ENCODE measurements around the gene TRIM41. TPM values are rescaled to one million over a fixed set of nuclear protein-coding genes. Genes with fewer than 3 reads are reported as not detected.

The TRIM41 gene
- total and polyA plus RNA-seq, 9 of the 15 experiments (the other 6 are each of a cell fraction or from before 2014, with no cell fraction given): 1.8 to 47.6 (median 20.9) TPM

- TF ChIP-seq, protein P1, sequence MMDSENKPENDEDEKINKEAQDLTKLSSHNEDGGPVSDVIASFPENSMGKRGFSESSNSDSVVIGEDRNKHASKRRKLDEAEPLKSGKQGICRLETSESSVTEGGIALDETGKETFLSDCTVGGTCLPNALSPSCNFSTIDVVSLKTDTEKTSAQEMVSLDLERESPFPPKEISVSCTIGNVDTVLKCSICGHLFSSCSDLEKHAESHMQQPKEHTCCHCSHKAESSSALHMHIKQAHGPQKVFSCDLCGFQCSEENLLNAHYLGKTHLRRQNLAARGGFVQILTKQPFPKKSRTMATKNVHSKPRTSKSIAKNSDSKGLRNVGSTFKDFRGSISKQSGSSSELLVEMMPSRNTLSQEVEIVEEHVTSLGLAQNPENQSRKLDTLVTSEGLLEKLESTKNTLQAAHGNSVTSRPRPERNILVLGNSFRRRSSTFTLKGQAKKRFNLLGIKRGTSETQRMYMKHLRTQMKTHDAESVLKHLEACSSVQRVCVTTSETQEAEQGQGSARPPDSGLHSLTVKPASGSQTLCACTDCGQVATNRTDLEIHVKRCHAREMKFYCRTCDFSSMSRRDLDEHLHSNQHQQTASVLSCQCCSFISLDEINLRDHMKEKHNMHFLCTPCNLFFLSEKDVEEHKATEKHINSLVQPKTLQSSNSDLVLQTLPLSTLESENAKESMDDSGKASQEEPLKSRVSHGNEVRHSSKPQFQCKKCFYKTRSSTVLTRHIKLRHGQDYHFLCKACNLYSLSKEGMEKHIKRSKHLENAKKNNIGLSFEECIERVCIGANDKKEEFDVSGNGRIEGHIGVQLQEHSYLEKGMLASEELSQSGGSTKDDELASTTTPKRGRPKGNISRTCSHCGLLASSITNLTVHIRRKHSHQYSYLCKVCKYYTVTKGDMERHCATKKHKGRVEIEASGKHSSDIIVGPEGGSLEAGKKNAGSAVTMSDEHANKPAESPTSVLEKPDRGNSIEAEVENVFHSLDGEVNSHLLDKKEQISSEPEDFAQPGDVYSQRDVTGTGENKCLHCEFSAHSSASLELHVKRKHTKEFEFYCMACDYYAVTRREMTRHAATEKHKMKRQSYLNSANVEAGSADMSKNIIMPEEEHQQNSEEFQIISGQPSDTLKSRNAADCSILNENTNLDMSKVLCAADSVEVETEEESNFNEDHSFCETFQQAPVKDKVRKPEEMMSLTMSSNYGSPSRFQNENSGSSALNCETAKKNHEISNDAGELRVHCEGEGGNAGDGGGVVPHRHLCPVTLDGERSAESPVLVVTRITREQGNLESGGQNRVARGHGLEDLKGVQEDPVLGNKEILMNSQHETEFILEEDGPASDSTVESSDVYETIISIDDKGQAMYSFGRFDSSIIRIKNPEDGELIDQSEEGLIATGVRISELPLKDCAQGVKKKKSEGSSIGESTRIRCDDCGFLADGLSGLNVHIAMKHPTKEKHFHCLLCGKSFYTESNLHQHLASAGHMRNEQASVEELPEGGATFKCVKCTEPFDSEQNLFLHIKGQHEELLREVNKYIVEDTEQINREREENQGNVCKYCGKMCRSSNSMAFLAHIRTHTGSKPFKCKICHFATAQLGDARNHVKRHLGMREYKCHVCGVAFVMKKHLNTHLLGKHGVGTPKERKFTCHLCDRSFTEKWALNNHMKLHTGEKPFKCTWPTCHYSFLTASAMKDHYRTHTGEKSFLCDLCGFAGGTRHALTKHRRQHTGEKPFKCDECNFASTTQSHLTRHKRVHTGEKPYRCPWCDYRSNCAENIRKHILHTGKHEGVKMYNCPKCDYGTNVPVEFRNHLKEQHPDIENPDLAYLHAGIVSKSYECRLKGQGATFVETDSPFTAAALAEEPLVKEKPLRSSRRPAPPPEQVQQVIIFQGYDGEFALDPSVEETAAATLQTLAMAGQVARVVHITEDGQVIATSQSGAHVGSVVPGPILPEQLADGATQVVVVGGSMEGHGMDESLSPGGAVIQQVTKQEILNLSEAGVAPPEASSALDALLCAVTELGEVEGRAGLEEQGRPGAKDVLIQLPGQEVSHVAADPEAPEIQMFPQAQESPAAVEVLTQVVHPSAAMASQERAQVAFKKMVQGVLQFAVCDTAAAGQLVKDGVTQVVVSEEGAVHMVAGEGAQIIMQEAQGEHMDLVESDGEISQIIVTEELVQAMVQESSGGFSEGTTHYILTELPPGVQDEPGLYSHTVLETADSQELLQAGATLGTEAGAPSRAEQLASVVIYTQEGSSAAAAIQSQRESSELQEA (IDR thresholded peaks at IDR 0.05; ENCODE audit: low read depth): peak; percentile 78
- TF ChIP-seq ZNF444 (CRISPR knock-in tag; IDR thresholded peaks at IDR 0.05): no peak
- TF ChIP-seq SAP30 (IDR thresholded peaks at IDR 0.05; ENCODE audit: borderline replicate concordance, insufficient read depth, low read depth, low read length, poor library complexity, severe bottlenecking): no peak
- no peak for TF ChIP-seq POLR2H (tag; IDR thresholded peaks at IDR 0.05; ENCODE audit: low read depth)
- TF ChIP-seq E2F8 (IDR thresholded peaks at IDR 0.05; ENCODE audit: low read depth, partially characterized antibody): peak; percentile 21
- TF ChIP-seq, protein P2, sequence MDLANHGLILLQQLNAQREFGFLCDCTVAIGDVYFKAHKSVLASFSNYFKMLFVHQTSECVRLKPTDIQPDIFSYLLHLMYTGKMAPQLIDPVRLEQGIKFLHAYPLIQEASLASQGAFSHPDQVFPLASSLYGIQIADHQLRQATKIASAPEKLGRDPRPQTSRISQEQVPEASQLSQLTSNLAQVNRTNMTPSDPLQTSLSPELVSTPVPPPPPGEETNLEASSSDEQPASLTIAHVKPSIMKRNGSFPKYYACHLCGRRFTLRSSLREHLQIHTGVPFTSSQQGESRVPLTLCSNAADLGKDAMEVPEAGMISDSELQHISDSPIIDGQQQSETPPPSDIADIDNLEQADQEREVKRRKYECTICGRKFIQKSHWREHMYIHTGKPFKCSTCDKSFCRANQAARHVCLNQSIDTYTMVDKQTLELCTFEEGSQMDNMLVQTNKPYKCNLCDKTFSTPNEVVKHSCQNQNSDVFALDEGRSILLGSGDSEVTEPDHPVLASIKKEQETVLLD (IDR thresholded peaks at IDR 0.05): peak; percentile 26; the same call in 1 of the 2 replicates
- no peak for TF ChIP-seq PCBP2 (IDR thresholded peaks at IDR 0.05; ENCODE audit: low read depth, low read length, poor library complexity, severe bottlenecking)
- TF ChIP-seq ZNF740 (CRISPR knock-in tag; IDR thresholded peaks at IDR 0.05): peak; percentile 83; the same call in 1 of the 2 replicates
- TF ChIP-seq ZNF740 (tag; IDR thresholded peaks at IDR 0.05): no peak
- TF ChIP-seq ETV6 (IDR thresholded peaks at IDR 0.05; ENCODE audit: borderline replicate concordance in 1 of 2, low read depth in 2 of 2, low read length in 1 of 2): peak in 1 of 2 experiments; percentile 75; a peak in 2 of 4 replicates
- TF ChIP-seq ETV6 (CRISPR knock-in tag; IDR thresholded peaks at IDR 0.05; ENCODE audit: borderline replicate concordance): 0 out of 2 replicates have a peak, but pooled peaks have one; percentile 70
Observed at GRCh38 chr5:181221792-181222629, 1.1 kb upstream of the TRIM41 start (continued).

Measured in K562 (cell line).